K562 (cell line): ENCODE measurements around the gene ACTA2. TPM values are rescaled to one million over a fixed set of nuclear protein-coding genes. Genes with fewer than 3 reads are reported as not detected.

Experiments
- ATAC-seq: fragments of 200-7000 bp; cut with Tn5 transposase; 3 replicates; pipeline ENCODE4 v1.9.1; 2020; ENCODE audit warnings: moderate library complexity
- BruUV-seq: library from RNA; stranded (reverse); fragments of 400-500 nt; replicated peaks from 2 replicates; lab custom pipeline; 2021; lab: Mats Ljungman, UMichigan
- CTCF ChIA-PET: fragments of 300-600 bp; formaldehyde crosslinking; extraction: SDS; loops from one replicate; lab custom pipeline; 2021; ENCODE audit warnings: low intra/inter-chr PET ratio; lab: Yijun Ruan, JAX
- POLR2A ChIA-PET: fragments of 300-600, 350-650 bp; sonication (Branson Sonifier 250); formaldehyde crosslinking; extraction: SDS; loops from one replicate; lab custom pipeline; 2021; ENCODE audit warnings: antibody characterized with exemption, inconsistent platforms; lab: Yijun Ruan, JAX
- DNase-seq, 4 experiments: peaks; one replicate each; pipeline versions ENCODE4 v3.0.0 to v3.0.0-alpha.2; 2011 to 2018; ENCODE audit warnings: low spot score in 3 of 4, mixed read lengths in 3 of 4; ENCODE audit errors: extremely low read depth in 1 of 4
- FAIRE-seq: peaks from 2 replicates; lab custom pipeline; 2011; peaks lifted over from hg19 to GRCh38; lab: Jason Lieb, UNC
- H2AFZ ChIP-seq: 2 replicates; pipeline ENCODE4 v1.6.0; 2011; ENCODE audit warnings: low read depth, low read length, control low read depth, inconsistent platforms
- H3K27ac ChIP-seq: fragments of 200-600 bp; 3 replicates; pipeline ENCODE4 v1.8.0; 2011; ENCODE audit warnings: low read depth, mild to moderate bottlenecking, control low read depth, inconsistent platforms, low read length, moderate library complexity, mixed read lengths; ENCODE audit errors: extremely low read depth
- H3K27me3 ChIP-seq, 2 experiments: fragments of 300-600 bp in 1 of 2; 2 replicates in 1 of 2; 3 replicates in 1 of 2; pipeline versions ENCODE4 v1.6.0 to v1.8.0; 2011; ENCODE audit warnings: inconsistent platforms in 2 of 2, low read length in 2 of 2, mild to moderate bottlenecking in 1 of 2, mixed read lengths in 1 of 2, moderate library complexity in 1 of 2; ENCODE audit not compliant: control insufficient read depth in 2 of 2, insufficient read depth in 2 of 2
- H3K36me3 ChIP-seq: fragments of 300-600 bp; 3 replicates; pipeline ENCODE4 v1.8.0; 2011; ENCODE audit warnings: mild to moderate bottlenecking, low read length, inconsistent platforms; ENCODE audit not compliant: control insufficient read depth, insufficient read depth
- H3K4me1 ChIP-seq, 2 experiments: fragments of 200-600 bp in 1 of 2; replicated peaks in 1 of 2; 2 replicates in 1 of 2; 3 replicates in 1 of 2; pipeline versions ENCODE4 v1.5.1 to v1.8.0; 2011; ENCODE audit warnings: inconsistent platforms in 2 of 2, low read length in 2 of 2, mild to moderate bottlenecking in 1 of 2, mixed read lengths in 1 of 2, moderate library complexity in 1 of 2; ENCODE audit not compliant: control insufficient read depth in 2 of 2, insufficient read depth in 2 of 2
- H3K4me2 ChIP-seq: 2 replicates; pipeline ENCODE4 v1.6.1; 2011; ENCODE audit warnings: low read length, control low read depth, inconsistent platforms, mixed read lengths; ENCODE audit not compliant: insufficient read depth
- H3K4me3 ChIP-seq: fragments of 200-600 bp; sonication (generic), shearing (Covaris generic); 2 replicates; pipeline ENCODE4 v1.5.1; 2016; ENCODE audit warnings: control low read depth, inconsistent platforms
- H3K79me2 ChIP-seq: fragments of 200-600 bp; 3 replicates; pipeline ENCODE4 v1.8.0; 2011; ENCODE audit warnings: low read length, inconsistent platforms; ENCODE audit not compliant: control insufficient read depth, insufficient read depth
- H3K9ac ChIP-seq, 2 experiments: 2 replicates each; pipeline versions ENCODE4 v1.6.0 to v1.6.1; 2011; ENCODE audit warnings: low read depth in 2 of 2, low read length in 2 of 2, control low read depth in 1 of 2, inconsistent platforms in 1 of 2, mild to moderate bottlenecking in 1 of 2, mixed read lengths in 1 of 2; ENCODE audit not compliant: insufficient read depth in 1 of 2
- H3K9me1 ChIP-seq: one replicate; pipeline ENCODE4 v1.6.0; 2011; ENCODE audit warnings: inconsistent platforms, mild to moderate bottlenecking, low read length, moderate library complexity; ENCODE audit not compliant: control insufficient read depth, insufficient read depth
- H3K9me3 ChIP-seq: replicated peaks from 2 replicates; pipeline ENCODE4 v1.5.1; 2011; ENCODE audit warnings: low read depth, low read length, inconsistent platforms; ENCODE audit not compliant: control insufficient read depth, insufficient read depth
- H4K20me1 ChIP-seq: replicated peaks from 2 replicates; pipeline ENCODE4 v1.6.1; 2011; ENCODE audit warnings: low read length, inconsistent platforms, mixed read lengths; ENCODE audit not compliant: control insufficient read depth, insufficient read depth
- CBX3 ChIP-seq, 2 experiments: IDR thresholded peaks; 1 replicate in 1 of 2; 2 replicates in 1 of 2; pipeline ENCODE4 v1.6.1; 2012; ENCODE audit warnings: inconsistent platforms in 2 of 2, low read length in 2 of 2, borderline replicate concordance in 1 of 2, control low read depth in 1 of 2
- ETS1 ChIP-seq: conservative IDR thresholded peaks from 2 replicates; pipeline ENCODE4 v1.6.1; 2011; ENCODE audit warnings: low read depth, mild to moderate bottlenecking, low read length; ENCODE audit not compliant: control insufficient read depth
- HMBOX1 ChIP-seq: sonication (generic); IDR thresholded peaks from 2 replicates; pipeline ENCODE4 v1.6.1; 2016
- MAFG ChIP-seq: fragments of 450-650 bp; conservative IDR thresholded peaks from 2 replicates; pipeline ENCODE4 v1.6.1; 2016; ENCODE audit warnings: missing genetic modification characterization, missing compliant biosample characterization
- MBD1 ChIP-seq: fragments of 250-450 bp; sonication (Bioruptor Pico); IDR thresholded peaks from 2 replicates; pipeline ENCODE4 v1.8.0; 2022; ENCODE audit warnings: inconsistent platforms
- SMARCB1 ChIP-seq: IDR thresholded peaks from 2 replicates; pipeline ENCODE4 v1.6.1; 2011; ENCODE audit warnings: improper control_type of control experiment, low read depth; ENCODE audit not compliant: insufficient read length
- SMARCC2 ChIP-seq: fragments of 450-650 bp; IDR thresholded peaks from 2 replicates; pipeline ENCODE4 v1.6.1; 2017; ENCODE audit warnings: antibody characterized with exemption, moderate library complexity, mild to moderate bottlenecking, low read depth
- STAG1 ChIP-seq: sonication (generic); formaldehyde crosslinking; IDR thresholded peaks from 2 replicates; pipeline ENCODE4 v1.5.0; 2020; ENCODE audit warnings: missing genetic modification reagents, borderline replicate concordance
- TAL1 ChIP-seq: fragments of 450-650 bp; IDR thresholded peaks from 2 replicates; pipeline ENCODE4 v1.6.1; 2016; ENCODE audit warnings: mild to moderate bottlenecking
- THRAP3 ChIP-seq: fragments of 450-650 bp; IDR thresholded peaks from 2 replicates; pipeline ENCODE4 v1.6.1; 2016; ENCODE audit warnings: mild to moderate bottlenecking, inconsistent platforms, borderline replicate concordance
- YBX1 ChIP-seq: fragments of 450-650 bp; IDR thresholded peaks from 2 replicates; pipeline ENCODE4 v1.7.1; 2016; ENCODE audit warnings: mild to moderate bottlenecking
- ZBTB9 ChIP-seq: fragments of 450-650 bp; formaldehyde crosslinking; IDR thresholded peaks from 2 replicates; pipeline ENCODE4 v1.4.0; 2020; ENCODE audit warnings: mild to moderate bottlenecking, moderate library complexity
- ZNF174 ChIP-seq: fragments of 250-450 bp; sonication (Bioruptor Pico); IDR thresholded peaks from 2 replicates; pipeline ENCODE4 v1.4.0; 2020; ENCODE audit warnings: mild to moderate bottlenecking
- ZNF263 ChIP-seq: sonication (generic); formaldehyde crosslinking; IDR thresholded peaks from 2 replicates; pipeline ENCODE4 v1.8.0; 2022; ENCODE audit warnings: mild to moderate bottlenecking, missing genetic modification reagents, borderline replicate concordance
- WGBS: fragments of 100-300 bp; shearing (Covaris generic); methylation state at CpG from one replicate; pipeline ENCODE4 v1.1.6; 2016; ENCODE audit warnings: low coverage, mixed read lengths; ENCODE audit not compliant: insufficient coverage; ENCODE audit errors: missing lambda C conversion rate; 5-methylcytosine and 5-hydroxymethylcytosine counted together
- in situ Hi-C: fragments of 300-500 bp; cut with MboI; formaldehyde crosslinking; loops from 4 replicates; pipeline ENCODE4 v1.15.0; 2018; ENCODE audit warnings: inconsistent platforms, mixed read lengths
- intact Hi-C: fragments of 100-400 bp; cut with micrococcal nuclease; formaldehyde crosslinking; loops from 2 replicates; pipeline ENCODE4 v1.14.2; 2022
- polyA plus RNA-seq, 8 experiments: library from polyadenylated mRNA; depleted of rRNA in 4 of 8; stranded (reverse) in 5 of 8; unstranded in 3 of 8; fragments of >200 nt; fragmentation: Nextera tagmentation in 2 of 8; fragmentation: Illumina TruSeq in 1 of 8; extraction: Ambion mirVana in 2 of 8; extraction: Trizol in 1 of 8; gene quantifications; 2 replicates each; pipeline versions ENCODE4 v1.2.1 to v1.2.3, GENCODE V29; 2011 to 2014; ENCODE audit warnings: inconsistent platforms in 1 of 8, missing spikeins in 1 of 8
- total RNA-seq, 7 experiments: library from RNA; depleted of rRNA in 6 of 7; stranded (reverse); fragments of >200 nt in 6 of 7; fragmentation: Illumina TruSeq in 2 of 7; extraction: Trizol in 2 of 7; gene quantifications; 2 replicates each; pipeline versions ENCODE4 v1.2.1 to v1.2.3, GENCODE V29; 2011 to 2021; ENCODE audit warnings: low replicate concordance in 1 of 7

The ACTA2 gene
- total and polyA plus RNA-seq, 9 of the 15 experiments (the other 6 are each of a cell fraction or from before 2014, with no cell fraction given): 0.15 to 1.0 (median 0.38) TPM; not detected in 3

- Histone ChIP-seq H3K27me3 (no peaks in the 10 kb centered on the region), H3K4me1 (peaks cover 0 to 2% of the 10 kb centered on the region in 2 experiments; a peak in 2 of 5 replicates), H3K27ac (no peak overlapping the region), H3K36me3 (no peaks in the 10 kb centered on the region), H4K20me1 (no peaks in the 10 kb centered on the region), H3K4me3 (no peak overlapping the region), H3K4me2 (no peak overlapping the region), H3K9me3 (no peaks in the 10 kb centered on the region), H2AFZ (no peak overlapping the region), H3K79me2 (no peaks in the 10 kb centered on the region), H3K9me1 (no peaks in the 10 kb centered on the region), H3K9ac (no peak overlapping the region)
- CTCF ChIA-PET: no interaction called here
- in situ Hi-C loops (no loop called here), intact Hi-C loops (loop anchor here (10.0 kb wide), 1 partner anchor 145 kb away; no protein-coding TSS in a partner anchor)
- DNase-seq (no peak), FAIRE-seq (no peak), ATAC-seq (no peak)
- POLR2A ChIA-PET: no interaction called here
- WGBS: 9% methylated on average over 4 of the region's 4 CpGs
- BruUV-seq: no TSS peak
- TF ChIP-seq ZBTB9 (CRISPR knock-in tag) (no peak), SMARCB1 (no peak), MAFG (tag) (no peak), STAG1 (no peak), MBD1 (CRISPR knock-in tag) (no peak), HMBOX1 (no peak), ETS1 (no peak), YBX1 (no peak), ZNF174 (CRISPR knock-in tag) (no peak), TAL1 (no peak), SMARCC2 (no peak), ZNF263 (CRISPR knock-in tag) (no peak), CBX3 (IDR thresholded peaks at IDR 0.05; ENCODE audit: borderline replicate concordance in 1 of 2, low read length in 2 of 2) (no peak), THRAP3 (no peak)
Measured at GRCh38 chr10:88979603-88980002, 27.0 kb upstream of the ACTA2 start.
